Embryonic facial prominence (tissue), 1 donor: ENCODE measurements around the gene ASS1.
"Not testable (repeated sequence)": the region's sequence is repeated elsewhere in the genome, so short reads cannot be mapped to it uniquely, and the experiment has no call there.

Experiments
- DNase-seq: peaks from one replicate; pipeline ENCODE4 v3.0.0-alpha.2; 2016; ENCODE audit errors: extremely low spot score

The ASS1 gene

GRCh38 chr9:130444565-130445221 is at the start of gene ASS1:
Gene ASS1, plus strand, starts transcription at chr9:130444961. Its CDS starts 7,268 bp downstream, at chr9:130452229.
- no peak for DNase-seq

DNA sequence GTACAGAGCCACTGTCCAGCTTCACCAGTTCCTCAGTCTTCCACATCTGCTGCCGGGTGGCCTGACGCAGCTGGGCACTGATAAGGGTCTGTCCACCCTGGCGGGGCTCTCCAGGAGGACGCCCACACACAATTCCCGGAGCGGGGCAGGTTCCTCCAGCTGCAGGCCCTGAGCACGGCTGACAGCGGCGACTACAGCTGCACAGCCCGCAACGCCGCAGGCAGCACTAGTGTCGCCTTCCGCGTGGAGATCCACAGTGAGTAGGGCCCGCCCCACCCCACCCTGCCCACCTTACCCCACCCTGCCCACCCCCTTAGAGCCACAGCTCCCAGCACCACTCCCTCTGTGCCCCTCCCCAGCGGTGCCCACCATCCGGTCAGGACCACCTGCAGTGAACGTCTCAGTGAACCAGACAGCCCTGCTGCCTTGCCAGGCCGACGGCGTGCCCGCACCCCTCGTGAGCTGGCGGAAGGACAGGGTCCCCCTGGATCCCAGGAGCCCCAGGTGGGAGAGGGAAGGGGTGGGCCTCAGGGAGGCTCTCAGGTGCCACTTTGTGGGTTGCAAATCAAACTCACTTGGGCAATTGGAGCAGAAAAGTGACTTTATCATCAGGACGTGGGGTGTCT is 48.8 kb upstream of the ASS1 start:
- DNase-seq = no peak

DNA sequence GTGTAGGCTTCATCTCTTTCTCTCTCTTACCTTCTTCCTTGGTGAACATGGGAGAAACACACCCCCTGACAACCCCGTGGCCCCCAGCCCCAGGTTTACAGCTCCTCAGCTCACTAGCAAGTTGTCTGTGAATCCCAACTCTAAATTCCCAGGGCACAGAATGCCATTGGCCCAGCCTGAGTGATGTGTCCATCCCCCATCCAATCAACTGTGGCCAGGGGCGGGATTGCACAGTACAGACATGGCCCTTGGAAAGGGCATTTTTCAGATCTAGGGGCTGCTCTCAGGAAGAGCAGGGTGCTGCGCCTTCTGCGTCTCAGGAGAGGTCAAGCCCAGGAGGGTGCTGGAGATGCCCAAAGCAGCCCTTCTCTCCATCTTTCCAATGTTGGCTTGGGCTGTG is 48.2 kb upstream of the ASS1 start:
- DNase-seq = no peak

DNA sequence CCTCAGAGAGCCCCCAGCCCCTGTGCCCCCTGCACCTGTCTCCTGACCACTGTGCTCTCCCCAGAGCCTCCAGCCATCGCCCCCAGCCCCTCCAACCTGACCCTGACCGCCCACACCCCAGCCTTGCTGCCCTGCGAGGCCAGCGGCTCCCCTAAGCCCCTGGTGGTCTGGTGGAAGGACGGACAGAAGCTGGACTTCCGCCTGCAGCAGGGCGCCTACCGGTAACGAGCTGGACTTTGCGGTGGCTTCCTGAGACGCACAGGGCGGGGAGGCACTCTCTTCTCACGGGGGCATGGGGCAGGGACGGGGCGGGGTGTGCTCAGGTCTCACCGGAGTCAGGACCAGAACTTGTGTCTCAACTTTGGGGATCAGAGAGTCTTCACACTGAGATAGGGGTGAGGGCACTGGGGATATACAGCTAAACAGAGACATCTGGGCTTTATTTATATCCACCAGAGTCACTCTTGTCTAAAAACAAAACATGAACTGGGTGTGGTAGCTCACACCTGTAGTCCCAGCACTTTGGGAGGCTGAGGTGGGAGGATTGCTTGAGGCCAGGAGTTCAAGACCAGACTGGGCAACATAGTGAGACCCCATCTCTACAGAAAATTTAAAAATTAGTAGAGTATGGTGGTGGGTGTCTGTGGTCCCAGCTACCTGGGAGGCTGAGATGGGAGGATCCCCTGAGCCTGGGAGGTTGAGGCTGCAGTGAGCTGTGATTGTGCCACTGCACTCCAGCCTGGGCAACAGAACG is 46.1 kb upstream of the ASS1 start:
- DNase-seq = no peak

DNA sequence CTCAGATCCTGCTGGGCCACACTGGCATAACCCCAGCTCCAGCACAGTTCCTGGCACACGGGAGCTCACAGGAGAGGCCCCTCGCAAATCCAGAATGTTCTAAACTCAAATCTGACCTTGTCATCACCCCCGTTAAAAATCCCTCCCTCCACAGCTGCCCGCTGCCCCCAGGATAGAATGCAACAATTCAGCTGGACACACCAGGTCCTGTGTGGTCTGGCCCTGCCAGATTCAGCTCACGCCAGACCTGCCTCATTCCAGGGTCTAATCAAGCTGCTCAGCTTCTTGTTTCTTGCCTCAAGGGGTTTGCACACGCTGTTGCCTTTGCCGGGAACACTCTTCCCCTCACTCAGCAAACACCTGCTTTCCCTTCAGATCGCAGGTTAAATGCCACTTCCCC is 45.0 kb upstream of the ASS1 start:
- no peak for DNase-seq

GRCh38 chr9:130400870-130401269 is 43.9 kb upstream of the ASS1 start:
- no peak for DNase-seq

DNA sequence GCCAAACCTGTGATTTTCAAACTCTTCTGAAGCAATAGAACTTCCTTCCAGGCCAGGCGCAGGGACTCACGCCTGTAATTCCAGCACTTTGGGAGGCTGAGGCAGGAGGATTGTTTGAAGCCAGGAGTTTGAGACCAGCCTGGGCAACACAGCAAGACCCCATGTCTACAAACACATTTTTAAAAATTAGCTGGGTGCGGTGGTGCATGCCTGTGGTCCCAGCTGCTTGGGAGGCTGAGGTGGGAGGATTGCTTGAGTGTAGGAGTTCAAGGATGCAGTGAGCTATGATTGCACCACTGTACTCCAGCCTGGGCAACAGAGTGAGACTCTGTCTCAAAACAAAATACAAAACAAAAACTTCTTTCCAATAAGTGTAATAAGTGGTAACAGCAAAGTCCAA is 43.0 kb upstream of the ASS1 start:
- DNase-seq = not testable (repeated sequence)

DNA sequence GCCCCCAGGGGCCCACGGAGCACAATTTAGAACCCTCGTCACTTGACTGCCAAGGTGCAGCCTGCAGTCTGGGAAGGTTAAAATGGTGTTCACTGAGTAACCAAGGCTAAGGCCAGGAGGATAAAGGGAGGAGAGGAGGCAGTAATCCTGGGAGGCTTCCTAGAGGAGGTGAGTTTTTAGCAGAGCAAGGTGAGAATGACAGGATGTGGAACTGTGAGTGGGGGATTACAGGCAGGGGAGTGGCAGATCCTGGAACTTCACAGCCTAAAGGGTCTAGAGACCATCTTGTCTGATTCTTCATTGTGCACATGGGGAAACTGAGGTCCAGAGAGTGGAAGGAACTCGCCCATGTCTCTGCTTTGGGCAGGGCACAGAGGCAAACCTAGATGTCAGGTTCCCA is 42.5 kb upstream of the ASS1 start:
- DNase-seq = no peak

DNA sequence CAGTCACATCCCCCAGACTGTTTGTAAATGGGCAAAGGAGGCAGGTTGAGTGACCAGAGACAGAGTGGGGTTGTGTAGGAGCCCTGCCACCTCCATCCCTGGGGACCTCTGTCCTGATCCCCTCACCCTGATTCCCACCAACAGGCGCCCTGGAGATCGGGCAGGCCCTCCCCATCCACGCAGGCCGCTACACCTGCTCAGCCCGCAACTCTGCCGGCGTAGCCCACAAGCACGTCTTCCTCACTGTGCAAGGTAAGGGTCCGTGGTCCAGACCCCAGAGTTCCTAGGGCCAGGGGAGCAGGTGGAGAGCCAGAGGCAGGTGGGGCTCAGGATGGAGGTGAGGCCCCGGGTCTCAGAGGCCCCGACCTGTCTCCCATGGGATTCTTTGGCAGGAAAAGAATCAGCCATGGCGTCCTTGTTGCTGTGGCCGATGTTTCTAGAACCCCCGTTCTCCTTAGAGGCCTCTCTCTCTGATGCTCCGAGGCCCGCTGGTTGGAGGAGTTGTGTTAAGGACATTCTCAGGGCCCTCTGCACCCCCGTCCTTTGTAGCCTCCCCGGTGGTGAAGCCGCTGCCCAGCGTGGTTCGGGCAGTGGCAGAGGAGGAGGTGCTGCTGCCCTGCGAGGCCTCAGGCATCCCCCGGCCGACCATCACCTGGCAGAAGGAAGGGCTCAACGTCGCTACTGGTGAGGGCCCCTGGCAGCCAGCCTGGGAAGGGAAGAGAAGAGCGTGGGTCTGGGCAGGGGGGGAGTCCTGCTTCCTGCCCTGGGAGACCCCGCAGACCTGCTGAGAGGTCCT is 41.9 kb upstream of the ASS1 start:
- no peak for DNase-seq

DNA sequence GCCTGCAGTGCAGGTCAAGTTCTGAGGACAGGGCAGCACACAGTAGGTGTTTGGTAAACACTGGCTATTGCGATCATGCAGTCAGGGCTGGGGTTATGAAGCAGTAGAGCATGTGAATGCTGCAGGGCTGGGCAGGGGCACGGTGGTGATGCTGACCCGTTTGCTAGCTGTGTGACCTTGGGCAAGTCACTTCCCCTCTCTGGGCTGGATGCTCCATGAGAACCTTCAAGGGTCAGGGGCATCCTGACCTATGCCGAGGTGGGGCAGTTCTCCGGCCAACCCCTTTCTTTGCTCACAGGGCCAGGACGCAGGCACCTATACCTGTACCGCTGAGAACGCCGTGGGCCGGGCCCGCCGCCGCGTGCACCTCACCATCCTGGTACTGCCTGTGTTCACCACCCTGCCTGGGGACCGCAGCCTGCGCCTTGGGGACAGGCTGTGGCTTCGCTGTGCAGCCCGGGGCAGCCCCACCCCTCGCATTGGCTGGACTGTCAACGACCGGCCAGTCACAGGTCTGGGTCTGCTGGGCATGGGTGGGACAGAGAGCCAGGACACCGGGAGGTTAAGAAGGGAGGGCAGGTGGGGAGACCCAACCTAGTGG is 39.0 kb upstream of the ASS1 start:
- no peak for DNase-seq

DNA sequence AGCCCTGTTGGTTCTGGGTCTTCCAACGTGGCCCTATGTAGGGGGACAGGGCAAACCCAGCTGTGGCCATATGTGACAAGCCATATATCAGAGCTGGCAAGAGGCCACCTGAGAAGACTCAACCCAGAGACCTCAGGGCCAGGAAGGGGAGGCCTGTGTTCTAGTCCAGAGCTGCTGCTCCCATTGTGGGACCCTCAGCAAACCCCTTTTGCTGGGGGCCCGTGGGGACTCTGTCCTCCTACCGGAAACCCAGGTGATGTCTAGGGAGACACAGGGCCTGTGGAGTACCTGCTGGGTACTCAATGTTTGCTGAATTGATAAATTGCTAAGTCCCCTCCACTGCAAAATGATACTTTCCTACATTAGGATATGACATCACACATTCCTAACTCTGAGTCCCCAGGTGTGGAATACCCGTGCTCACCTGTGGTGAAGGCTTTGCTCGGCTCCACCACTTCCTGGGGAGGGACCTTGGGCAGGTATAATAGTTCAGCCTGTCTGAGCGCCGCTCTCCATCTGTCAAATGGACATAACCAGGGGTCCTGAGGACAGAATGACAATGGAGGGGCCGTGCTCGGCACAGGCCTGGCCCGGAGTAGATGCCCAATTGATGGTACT is 38.4 kb upstream of the ASS1 start:
- DNase-seq = no peak

- no peak for DNase-seq
Observed at GRCh38 chr9:130407916-130408663, 36.7 kb upstream of the ASS1 start.

DNA sequence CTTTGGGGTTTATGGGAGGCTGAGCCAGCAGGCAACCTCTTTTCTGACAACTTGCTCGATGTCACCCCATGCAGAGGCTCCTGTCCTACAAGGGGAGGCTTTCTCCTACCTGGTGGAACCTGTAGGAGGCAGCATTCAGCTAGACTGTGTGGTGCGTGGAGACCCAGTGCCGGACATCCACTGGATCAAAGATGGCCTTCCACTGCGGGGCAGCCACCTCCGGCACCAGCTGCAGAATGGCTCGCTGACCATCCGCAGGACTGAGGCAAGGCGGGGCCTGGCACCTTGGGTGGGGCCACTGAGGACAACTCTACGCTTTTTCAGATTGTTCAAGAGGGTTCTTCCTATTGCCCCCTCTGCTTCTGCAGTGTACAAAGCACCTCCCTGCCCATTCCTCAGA is 36.1 kb upstream of the ASS1 start:
- DNase-seq = no peak

GRCh38 chr9:130409246-130409645 is 35.5 kb upstream of the ASS1 start:
- DNase-seq = no peak

DNA sequence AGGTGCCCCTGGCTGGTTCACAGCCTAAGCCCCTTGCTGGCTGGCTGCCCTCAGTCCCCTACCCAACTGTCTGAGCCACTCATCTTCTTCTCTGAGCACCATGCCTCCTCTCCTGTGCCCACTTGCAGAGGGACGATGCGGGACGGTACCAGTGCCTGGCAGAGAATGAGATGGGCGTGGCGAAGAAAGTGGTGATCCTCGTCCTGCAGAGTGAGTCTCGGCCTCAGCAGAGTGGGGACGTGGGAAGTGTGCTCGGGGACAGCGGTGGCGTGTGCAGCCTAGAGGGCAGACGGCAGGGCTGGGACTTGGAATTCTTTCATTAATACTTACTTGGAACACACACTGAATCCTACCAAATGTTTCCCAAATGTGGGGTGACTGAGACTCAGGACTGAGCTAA is 34.3 kb upstream of the ASS1 start:
- no peak for DNase-seq

GRCh38 chr9:130411566-130411915 is 33.2 kb upstream of the ASS1 start:
- no peak for DNase-seq

GRCh38 chr9:130414081-130414731 is 30.6 kb upstream of the ASS1 start:
- DNase-seq = no peak

DNA sequence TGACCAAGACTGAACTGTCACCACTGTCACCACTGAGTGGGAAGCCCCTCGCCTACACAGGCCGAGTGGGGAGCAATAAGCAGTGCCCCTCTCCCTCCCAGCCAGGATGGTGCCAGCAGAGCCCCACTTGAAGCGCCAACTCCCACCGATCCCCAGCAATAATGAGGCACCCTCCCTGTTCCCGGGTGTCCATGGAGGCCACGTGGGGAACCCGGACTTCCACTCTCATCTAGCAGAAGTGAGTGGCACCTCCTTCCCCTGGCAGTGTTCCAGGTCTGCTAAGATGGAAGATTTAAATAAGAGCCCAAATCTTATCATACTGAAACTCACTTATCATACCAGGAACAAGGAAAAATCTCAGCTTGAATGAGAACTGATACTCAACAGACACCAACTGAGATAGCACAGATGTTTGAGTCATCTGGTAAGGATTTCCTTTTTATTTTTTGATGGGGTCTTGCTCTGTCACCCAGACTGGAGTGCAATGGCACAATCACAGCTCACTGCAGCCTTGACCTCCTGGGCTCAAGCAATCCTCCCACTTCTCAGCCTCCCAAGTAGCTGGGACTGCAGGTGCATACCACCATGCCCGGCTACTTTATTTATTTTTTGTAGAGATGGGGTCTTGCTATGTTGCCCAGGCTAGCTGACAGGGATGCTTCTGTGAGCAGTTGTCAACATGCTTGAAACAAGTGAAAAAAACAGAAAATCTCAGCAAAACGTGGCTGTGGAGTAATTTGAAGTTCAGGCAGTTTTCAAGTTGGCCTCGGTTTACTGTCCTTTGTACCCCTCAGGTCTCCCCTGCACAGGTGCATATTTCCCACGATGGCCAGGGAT is 29.6 kb upstream of the ASS1 start:
- DNase-seq = no peak

DNA sequence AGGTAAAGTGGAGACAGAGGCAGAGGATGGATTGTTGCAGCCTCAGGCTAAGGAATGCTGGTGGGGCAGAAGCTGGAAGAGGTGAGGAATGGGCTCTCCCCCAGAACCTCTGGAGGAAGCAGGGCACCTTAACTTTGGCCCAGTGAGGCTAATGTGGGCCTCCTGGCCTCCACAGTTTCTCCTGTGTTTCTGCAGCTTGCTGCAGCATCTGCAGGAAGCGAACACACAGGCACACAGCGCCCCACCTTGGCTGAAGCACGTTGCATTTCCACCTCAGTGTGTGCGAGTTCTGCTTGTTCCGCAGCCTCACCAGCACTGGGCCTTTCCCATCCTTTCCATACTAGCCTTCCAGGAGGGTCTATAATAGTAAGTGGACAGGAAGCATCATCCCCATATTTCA is 27.2 kb upstream of the ASS1 start:
- no peak for DNase-seq
